GM23338 (cell line): Measurements from ENCODE around the gene DLG2.

Source experiments
- CREB1 ChIP-seq: fragments of 250-450 bp; sonication (Bioruptor Pico); IDR thresholded peaks from 2 replicates; pipeline ENCODE4 v1.5.0; 2020; ENCODE audit warnings: low read depth, mild to moderate bottlenecking, moderate library complexity
- EZH2 ChIP-seq: fragments of 200-600 bp; sonication (generic); IDR thresholded peaks from one replicate; pipeline ENCODE4 v1.8.0; 2017; ENCODE audit warnings: antibody characterized with exemption, mild to moderate bottlenecking, low read depth; ENCODE audit not compliant: unreplicated experiment
- EZH2phosphoT487 ChIP-seq: fragments of 200-600 bp; sonication (generic); IDR thresholded peaks from one replicate; pipeline ENCODE4 v1.8.1; 2018; ENCODE audit warnings: antibody characterized with exemption; ENCODE audit not compliant: unreplicated experiment
- POLR2AphosphoS5 ChIP-seq: IDR thresholded peaks from 2 replicates; pipeline ENCODE4 v1.6.1; 2016; ENCODE audit warnings: antibody characterized with exemption, low read depth
- ZNF331 ChIP-seq: fragments of 250-450 bp; sonication (Bioruptor Pico); IDR thresholded peaks from 2 replicates; pipeline ENCODE4 v1.5.0; 2020; ENCODE audit warnings: low read depth, mild to moderate bottlenecking, moderate library complexity
- TF ChIP-seq, protein P1 (sequence below), 2 experiments: fragments of 200-600 bp in 1 of 2; sonication (generic) in 1 of 2; conservative IDR thresholded peaks; 2 replicates each; pipeline versions ENCODE4 v1.5.1 to v1.6.1; 2016 to 2017; ENCODE audit warnings: antibody characterized with exemption in 2 of 2, low read depth in 2 of 2, mild to moderate bottlenecking in 2 of 2, moderate library complexity in 1 of 2
- TF ChIP-seq, protein P2 (sequence below): fragments of 250-450 bp; sonication (Bioruptor Pico); IDR thresholded peaks from 2 replicates; pipeline ENCODE4 v1.5.0; 2020; ENCODE audit warnings: mild to moderate bottlenecking, moderate library complexity
- TF ChIP-seq, protein P3 (sequence below): IDR thresholded peaks from one replicate; pipeline ENCODE4 v1.6.1; 2018; ENCODE audit warnings: antibody characterized with exemption; ENCODE audit not compliant: unreplicated experiment
- TF ChIP-seq, protein P4 (sequence below): IDR thresholded peaks from 2 replicates; pipeline ENCODE4 v1.6.1; 2016; ENCODE audit warnings: antibody characterized with exemption

DNA sequence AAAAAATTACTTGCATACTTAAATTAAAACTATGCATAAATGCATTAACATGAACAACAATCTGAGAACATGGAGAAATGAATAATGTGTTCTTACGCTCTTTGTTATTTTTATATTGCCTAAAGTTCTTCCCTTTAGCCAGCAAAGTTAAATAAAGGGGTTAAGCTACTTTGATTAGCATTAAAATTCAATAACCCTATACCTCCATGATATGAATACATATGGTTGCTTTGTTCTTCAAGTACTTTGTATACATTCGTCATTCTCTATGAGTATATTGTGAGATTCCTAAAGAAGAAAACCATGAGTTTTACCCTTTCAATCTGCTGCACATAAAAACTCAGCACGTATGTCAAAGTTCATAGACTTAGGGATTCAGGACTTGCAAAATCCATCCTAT is 578.3 kb downstream of the DLG2 start:
- TF ChIP-seq, protein P1, sequence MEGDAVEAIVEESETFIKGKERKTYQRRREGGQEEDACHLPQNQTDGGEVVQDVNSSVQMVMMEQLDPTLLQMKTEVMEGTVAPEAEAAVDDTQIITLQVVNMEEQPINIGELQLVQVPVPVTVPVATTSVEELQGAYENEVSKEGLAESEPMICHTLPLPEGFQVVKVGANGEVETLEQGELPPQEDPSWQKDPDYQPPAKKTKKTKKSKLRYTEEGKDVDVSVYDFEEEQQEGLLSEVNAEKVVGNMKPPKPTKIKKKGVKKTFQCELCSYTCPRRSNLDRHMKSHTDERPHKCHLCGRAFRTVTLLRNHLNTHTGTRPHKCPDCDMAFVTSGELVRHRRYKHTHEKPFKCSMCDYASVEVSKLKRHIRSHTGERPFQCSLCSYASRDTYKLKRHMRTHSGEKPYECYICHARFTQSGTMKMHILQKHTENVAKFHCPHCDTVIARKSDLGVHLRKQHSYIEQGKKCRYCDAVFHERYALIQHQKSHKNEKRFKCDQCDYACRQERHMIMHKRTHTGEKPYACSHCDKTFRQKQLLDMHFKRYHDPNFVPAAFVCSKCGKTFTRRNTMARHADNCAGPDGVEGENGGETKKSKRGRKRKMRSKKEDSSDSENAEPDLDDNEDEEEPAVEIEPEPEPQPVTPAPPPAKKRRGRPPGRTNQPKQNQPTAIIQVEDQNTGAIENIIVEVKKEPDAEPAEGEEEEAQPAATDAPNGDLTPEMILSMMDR (conservative IDR thresholded peaks at IDR 0.05; ENCODE audit: low read depth in 2 of 2), result no peak
- TF ChIP-seq, protein P2, sequence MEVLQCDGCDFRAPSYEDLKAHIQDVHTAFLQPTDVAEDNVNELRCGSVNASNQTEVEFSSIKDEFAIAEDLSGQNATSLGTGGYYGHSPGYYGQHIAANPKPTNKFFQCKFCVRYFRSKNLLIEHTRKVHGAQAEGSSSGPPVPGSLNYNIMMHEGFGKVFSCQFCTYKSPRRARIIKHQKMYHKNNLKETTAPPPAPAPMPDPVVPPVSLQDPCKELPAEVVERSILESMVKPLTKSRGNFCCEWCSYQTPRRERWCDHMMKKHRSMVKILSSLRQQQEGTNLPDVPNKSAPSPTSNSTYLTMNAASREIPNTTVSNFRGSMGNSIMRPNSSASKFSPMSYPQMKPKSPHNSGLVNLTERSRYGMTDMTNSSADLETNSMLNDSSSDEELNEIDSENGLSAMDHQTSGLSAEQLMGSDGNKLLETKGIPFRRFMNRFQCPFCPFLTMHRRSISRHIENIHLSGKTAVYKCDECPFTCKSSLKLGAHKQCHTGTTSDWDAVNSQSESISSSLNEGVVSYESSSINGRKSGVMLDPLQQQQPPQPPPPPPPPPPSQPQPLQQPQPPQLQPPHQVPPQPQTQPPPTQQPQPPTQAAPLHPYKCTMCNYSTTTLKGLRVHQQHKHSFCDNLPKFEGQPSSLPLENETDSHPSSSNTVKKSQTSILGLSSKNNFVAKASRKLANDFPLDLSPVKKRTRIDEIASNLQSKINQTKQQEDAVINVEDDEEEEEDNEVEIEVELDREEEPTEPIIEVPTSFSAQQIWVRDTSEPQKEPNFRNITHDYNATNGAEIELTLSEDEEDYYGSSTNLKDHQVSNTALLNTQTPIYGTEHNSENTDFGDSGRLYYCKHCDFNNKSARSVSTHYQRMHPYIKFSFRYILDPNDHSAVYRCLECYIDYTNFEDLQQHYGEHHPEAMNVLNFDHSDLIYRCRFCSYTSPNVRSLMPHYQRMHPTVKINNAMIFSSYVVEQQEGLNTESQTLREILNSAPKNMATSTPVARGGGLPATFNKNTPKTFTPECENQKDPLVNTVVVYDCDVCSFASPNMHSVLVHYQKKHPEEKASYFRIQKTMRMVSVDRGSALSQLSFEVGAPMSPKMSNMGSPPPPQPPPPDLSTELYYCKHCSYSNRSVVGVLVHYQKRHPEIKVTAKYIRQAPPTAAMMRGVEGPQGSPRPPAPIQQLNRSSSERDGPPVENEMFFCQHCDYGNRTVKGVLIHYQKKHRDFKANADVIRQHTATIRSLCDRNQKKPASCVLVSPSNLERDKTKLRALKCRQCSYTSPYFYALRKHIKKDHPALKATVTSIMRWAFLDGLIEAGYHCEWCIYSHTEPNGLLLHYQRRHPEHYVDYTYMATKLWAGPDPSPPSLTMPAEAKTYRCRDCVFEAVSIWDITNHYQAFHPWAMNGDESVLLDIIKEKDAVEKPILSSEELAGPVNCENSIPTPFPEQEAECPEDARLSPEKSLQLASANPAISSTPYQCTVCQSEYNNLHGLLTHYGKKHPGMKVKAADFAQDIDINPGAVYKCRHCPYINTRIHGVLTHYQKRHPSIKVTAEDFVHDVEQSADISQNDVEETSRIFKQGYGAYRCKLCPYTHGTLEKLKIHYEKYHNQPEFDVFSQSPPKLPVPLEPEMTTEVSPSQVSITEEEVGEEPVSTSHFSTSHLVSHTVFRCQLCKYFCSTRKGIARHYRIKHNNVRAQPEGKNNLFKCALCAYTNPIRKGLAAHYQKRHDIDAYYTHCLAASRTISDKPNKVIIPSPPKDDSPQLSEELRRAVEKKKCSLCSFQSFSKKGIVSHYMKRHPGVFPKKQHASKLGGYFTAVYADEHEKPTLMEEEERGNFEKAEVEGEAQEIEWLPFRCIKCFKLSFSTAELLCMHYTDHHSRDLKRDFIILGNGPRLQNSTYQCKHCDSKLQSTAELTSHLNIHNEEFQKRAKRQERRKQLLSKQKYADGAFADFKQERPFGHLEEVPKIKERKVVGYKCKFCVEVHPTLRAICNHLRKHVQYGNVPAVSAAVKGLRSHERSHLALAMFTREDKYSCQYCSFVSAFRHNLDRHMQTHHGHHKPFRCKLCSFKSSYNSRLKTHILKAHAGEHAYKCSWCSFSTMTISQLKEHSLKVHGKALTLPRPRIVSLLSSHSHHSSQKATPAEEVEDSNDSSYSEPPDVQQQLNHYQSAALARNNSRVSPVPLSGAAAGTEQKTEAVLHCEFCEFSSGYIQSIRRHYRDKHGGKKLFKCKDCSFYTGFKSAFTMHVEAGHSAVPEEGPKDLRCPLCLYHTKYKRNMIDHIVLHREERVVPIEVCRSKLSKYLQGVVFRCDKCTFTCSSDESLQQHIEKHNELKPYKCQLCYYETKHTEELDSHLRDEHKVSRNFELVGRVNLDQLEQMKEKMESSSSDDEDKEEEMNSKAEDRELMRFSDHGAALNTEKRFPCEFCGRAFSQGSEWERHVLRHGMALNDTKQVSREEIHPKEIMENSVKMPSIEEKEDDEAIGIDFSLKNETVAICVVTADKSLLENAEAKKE (CRISPR knock-in tag), result no peak
- TF ChIP-seq, protein P3, sequence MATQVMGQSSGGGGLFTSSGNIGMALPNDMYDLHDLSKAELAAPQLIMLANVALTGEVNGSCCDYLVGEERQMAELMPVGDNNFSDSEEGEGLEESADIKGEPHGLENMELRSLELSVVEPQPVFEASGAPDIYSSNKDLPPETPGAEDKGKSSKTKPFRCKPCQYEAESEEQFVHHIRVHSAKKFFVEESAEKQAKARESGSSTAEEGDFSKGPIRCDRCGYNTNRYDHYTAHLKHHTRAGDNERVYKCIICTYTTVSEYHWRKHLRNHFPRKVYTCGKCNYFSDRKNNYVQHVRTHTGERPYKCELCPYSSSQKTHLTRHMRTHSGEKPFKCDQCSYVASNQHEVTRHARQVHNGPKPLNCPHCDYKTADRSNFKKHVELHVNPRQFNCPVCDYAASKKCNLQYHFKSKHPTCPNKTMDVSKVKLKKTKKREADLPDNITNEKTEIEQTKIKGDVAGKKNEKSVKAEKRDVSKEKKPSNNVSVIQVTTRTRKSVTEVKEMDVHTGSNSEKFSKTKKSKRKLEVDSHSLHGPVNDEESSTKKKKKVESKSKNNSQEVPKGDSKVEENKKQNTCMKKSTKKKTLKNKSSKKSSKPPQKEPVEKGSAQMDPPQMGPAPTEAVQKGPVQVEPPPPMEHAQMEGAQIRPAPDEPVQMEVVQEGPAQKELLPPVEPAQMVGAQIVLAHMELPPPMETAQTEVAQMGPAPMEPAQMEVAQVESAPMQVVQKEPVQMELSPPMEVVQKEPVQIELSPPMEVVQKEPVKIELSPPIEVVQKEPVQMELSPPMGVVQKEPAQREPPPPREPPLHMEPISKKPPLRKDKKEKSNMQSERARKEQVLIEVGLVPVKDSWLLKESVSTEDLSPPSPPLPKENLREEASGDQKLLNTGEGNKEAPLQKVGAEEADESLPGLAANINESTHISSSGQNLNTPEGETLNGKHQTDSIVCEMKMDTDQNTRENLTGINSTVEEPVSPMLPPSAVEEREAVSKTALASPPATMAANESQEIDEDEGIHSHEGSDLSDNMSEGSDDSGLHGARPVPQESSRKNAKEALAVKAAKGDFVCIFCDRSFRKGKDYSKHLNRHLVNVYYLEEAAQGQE, result no peak
- TF ChIP-seq EZH2, result no peak
- TF ChIP-seq POLR2AphosphoS5, result no peak
- TF ChIP-seq CREB1 (CRISPR knock-in tag), result no peak
- TF ChIP-seq, protein P4, sequence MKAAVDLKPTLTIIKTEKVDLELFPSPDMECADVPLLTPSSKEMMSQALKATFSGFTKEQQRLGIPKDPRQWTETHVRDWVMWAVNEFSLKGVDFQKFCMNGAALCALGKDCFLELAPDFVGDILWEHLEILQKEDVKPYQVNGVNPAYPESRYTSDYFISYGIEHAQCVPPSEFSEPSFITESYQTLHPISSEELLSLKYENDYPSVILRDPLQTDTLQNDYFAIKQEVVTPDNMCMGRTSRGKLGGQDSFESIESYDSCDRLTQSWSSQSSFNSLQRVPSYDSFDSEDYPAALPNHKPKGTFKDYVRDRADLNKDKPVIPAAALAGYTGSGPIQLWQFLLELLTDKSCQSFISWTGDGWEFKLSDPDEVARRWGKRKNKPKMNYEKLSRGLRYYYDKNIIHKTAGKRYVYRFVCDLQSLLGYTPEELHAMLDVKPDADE, result no peak
- no peak for TF ChIP-seq ZNF331 (CRISPR knock-in tag)
- TF ChIP-seq EZH2phosphoT487, result no peak
